Osteoblast (primary cell): ENCODE data around the gene COL25A1. TPM values are rescaled to one million over a fixed set of nuclear protein-coding genes. Genes with fewer than 3 reads are reported as not detected.
"Not testable (repeated sequence)": the region's sequence is repeated elsewhere in the genome, so short reads cannot be mapped to it uniquely, and the experiment has no call there.

Experiments used
- DNase-seq: peaks from one replicate; pipeline ENCODE4 v3.0.0; 2011; ENCODE audit warnings: low spot score, mixed read lengths; ENCODE audit not compliant: insufficient read length; ENCODE audit errors: missing footprints
- H2AFZ ChIP-seq: 2 replicates; pipeline ENCODE4 v1.6.0; 2011; ENCODE audit warnings: mild to moderate bottlenecking, low read length
- H3K27ac ChIP-seq: 2 replicates; pipeline ENCODE4 v1.5.1; 2011; ENCODE audit warnings: mild to moderate bottlenecking, low read depth, low read length, moderate library complexity
- H3K27me3 ChIP-seq: 2 replicates; pipeline ENCODE4 v1.6.0; 2012; ENCODE audit warnings: mild to moderate bottlenecking, control low read depth, inconsistent platforms, low read length, moderate library complexity; ENCODE audit not compliant: insufficient read depth
- H3K36me3 ChIP-seq: 2 replicates; pipeline ENCODE4 v1.5.1; 2011; ENCODE audit warnings: mild to moderate bottlenecking, low read length, control low read depth, moderate library complexity; ENCODE audit not compliant: insufficient read depth
- H3K4me1 ChIP-seq: 2 replicates; pipeline ENCODE4 v1.5.1; 2011; ENCODE audit warnings: mild to moderate bottlenecking, low read length, control low read depth, moderate library complexity; ENCODE audit not compliant: insufficient read depth
- H3K4me2 ChIP-seq: 2 replicates; pipeline ENCODE4 v1.6.0; 2011; ENCODE audit warnings: mild to moderate bottlenecking, low read length; ENCODE audit not compliant: insufficient read depth
- H3K4me3 ChIP-seq: fragments of 200-600 bp; sonication (generic); 3 replicates; pipeline ENCODE4 v1.5.1; 2012; ENCODE audit warnings: mild to moderate bottlenecking, low read length, inconsistent platforms; ENCODE audit not compliant: insufficient read depth
- H3K79me2 ChIP-seq: 2 replicates; pipeline ENCODE4 v1.6.0; 2012; ENCODE audit warnings: mild to moderate bottlenecking, low read length, control low read depth, inconsistent platforms; ENCODE audit not compliant: insufficient read depth
- H3K9me3 ChIP-seq: 2 replicates; pipeline ENCODE4 v1.5.1; 2011; ENCODE audit warnings: low read depth, low read length, control low read depth
- H4K20me1 ChIP-seq: 2 replicates; pipeline ENCODE4 v1.6.0; 2012; ENCODE audit warnings: mild to moderate bottlenecking, low read length, control low read depth; ENCODE audit not compliant: insufficient read depth
- total RNA-seq: library from RNA; depleted of rRNA; stranded (reverse); fragments of >200 nt; gene quantifications from 2 replicates; pipeline ENCODE4 v1.2.3, GENCODE V29; 2012
- TF ChIP-seq, protein P1 (sequence below): IDR thresholded peaks from 2 replicates; pipeline ENCODE4 v1.5.1; 2011; ENCODE audit warnings: mild to moderate bottlenecking, low read depth, low read length, moderate library complexity; ENCODE audit errors: extremely low read depth

COL25A1 gene
- total RNA-seq, 1 donor = 1.4 TPM

DNA sequence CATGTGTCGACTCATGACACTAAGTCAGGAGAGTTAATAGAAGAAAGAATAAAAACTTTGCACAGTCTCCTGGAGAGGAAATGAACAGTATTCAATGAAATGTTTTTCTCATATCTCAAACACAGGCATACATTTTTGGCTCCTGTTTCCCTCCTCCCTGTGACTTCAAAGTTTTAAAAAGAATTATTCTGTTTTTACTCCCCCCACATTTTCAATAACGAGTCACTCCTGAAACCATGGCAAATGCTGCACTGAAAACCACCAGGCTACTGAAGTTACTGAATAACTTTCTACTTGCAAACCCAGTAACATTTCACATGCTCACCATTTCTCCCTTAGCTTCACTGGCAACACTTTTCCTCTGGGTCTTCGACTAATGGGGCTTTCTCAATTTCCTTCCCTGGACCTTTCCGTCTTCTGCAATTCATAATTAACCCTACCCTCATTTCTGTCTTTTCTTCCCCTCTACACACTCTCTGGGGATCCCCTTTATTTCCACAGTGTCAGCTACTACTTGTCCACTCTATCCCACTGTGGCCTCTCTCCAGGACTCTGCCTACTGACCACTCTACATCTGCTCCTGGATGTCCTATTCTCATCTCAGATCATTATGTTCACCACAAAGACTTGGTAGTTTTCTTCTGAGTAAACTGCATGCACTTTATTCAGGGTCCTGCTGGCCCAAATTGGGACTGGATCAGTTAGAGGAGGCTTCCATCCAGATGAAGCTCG lies 313.8 kb downstream of the COL25A1 start:
- no peak overlapping the region for H2AFZ ChIP-seq
- no peak overlapping the region for H3K4me3 ChIP-seq
- H3K79me2 ChIP-seq = no peaks in the 10 kb centered on the region
- no peak overlapping the region for H3K4me2 ChIP-seq
- TF ChIP-seq, protein P1, sequence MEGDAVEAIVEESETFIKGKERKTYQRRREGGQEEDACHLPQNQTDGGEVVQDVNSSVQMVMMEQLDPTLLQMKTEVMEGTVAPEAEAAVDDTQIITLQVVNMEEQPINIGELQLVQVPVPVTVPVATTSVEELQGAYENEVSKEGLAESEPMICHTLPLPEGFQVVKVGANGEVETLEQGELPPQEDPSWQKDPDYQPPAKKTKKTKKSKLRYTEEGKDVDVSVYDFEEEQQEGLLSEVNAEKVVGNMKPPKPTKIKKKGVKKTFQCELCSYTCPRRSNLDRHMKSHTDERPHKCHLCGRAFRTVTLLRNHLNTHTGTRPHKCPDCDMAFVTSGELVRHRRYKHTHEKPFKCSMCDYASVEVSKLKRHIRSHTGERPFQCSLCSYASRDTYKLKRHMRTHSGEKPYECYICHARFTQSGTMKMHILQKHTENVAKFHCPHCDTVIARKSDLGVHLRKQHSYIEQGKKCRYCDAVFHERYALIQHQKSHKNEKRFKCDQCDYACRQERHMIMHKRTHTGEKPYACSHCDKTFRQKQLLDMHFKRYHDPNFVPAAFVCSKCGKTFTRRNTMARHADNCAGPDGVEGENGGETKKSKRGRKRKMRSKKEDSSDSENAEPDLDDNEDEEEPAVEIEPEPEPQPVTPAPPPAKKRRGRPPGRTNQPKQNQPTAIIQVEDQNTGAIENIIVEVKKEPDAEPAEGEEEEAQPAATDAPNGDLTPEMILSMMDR = no peak
- H3K36me3 ChIP-seq = no peaks in the 10 kb centered on the region
- no peaks in the 10 kb centered on the region for H3K27me3 ChIP-seq
- no peak overlapping the region for H3K27ac ChIP-seq
- no peaks in the 10 kb centered on the region for H3K9me3 ChIP-seq
- no peaks in the 10 kb centered on the region for H4K20me1 ChIP-seq
- no peak for DNase-seq
- peaks cover 12% of the 10 kb centered on the region for H3K4me1 ChIP-seq

DNA sequence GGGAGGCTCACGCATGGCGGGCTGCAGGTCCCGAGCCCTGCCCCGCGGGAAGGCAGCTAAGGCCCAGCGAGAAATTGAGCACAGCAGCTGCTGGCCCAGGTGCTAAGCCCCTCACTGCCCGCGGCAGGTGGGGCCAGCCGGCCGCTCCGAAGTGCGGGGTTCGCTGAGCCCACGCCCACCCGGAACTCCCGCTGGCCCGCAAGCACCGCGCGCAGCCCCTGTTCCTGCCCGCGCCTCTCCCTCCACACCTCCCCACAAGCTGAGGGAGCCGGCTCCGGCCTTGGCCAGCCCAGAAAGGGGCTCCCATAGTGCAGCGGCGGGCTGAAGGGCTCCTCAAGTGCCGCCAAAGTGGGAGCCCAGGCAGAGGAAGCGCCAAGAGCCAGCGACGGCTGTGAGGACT lies 318.0 kb downstream of the COL25A1 start:
- H3K79me2 ChIP-seq, DNase-seq, H3K27me3 ChIP-seq, H3K4me1 ChIP-seq, H2AFZ ChIP-seq, H3K27ac ChIP-seq, H3K4me2 ChIP-seq, H3K36me3 ChIP-seq, H3K4me3 ChIP-seq, H4K20me1 ChIP-seq, H3K9me3 ChIP-seq: not testable (repeated sequence)

DNA sequence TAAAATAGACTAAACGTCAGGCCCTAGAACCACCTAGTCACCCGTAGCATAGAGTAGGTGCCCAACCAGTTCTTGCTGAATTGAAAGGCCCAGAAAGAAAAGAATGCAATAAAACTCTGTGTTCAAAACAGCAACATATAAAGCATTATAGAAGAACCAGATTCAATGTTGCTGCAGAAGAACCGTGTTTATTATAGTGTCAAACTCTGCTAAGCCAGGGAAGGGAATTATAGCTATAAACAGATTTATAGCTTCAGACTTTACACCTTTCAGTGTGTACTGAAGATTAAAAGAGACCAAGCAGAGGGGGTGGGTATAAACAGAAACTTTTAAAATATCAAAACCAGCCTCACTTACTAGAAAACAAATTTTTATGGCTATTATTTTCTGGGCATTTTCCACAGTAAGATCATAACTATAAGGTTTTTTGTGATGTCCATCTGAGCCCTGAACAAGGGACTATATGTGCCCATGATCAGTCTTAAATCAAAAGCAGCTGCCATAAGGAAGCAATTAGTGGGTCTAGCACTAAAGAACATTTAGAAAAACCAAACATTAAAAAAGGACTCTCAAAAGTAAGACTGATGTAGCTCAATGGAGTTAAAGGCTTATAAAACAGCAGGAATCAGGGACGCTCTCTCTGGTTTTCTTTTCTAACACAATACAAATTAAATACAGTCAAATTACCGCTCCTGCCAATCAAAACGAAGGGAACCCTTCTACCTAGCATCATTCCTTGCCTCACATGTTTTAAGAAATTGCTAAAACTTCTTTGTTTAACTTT lies 319.9 kb downstream of the COL25A1 start:
- no peak overlapping the region for H3K27ac ChIP-seq
- TF ChIP-seq, protein P1 = no peak
- H2AFZ ChIP-seq = no peak overlapping the region
- H3K9me3 ChIP-seq = no peaks in the 10 kb centered on the region
- H3K4me1 ChIP-seq = peaks cover 2% of the 10 kb centered on the region
- H3K36me3 ChIP-seq = no peaks in the 10 kb centered on the region
- no peak overlapping the region for H3K4me2 ChIP-seq
- H4K20me1 ChIP-seq = no peaks in the 10 kb centered on the region
- no peak overlapping the region for H3K4me3 ChIP-seq
- no peak for DNase-seq
- H3K27me3 ChIP-seq = no peaks in the 10 kb centered on the region
- no peaks in the 10 kb centered on the region for H3K79me2 ChIP-seq

DNA sequence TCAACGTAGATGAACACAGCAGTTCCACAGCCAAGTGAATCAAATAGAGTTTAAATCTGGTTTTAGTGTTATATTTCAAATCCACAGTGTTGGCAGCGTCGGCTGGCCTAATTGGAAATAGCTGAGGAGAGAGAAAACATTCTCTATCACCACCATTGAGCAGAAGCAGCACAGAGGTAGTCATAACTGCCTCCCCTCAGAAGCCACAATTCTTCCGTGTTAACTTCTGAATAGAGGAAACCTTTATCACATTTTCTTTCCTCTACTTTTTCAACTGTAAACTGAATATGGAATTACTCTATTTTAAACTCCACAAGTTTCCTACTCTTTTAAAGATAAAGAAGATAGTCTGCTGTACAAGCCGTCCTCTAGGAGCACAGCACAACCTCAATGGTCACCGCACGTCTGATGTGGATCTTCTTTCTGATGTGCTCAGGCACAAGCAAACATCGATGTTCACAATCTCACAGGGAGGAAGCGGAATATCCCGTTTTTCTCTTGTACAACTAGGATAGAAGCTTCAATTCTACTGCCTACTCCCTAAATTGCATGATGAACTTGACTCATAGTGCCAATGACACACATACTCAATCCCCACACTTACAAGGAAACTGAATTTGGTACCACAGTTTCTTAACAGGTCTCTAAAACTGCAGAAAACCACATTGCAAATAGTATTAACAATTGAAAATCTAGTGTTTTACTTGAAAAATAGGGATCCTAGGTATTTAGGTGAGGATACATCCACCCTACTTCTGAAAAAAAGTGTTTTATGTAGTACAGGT lies 321.8 kb downstream of the COL25A1 start:
- H3K79me2 ChIP-seq = no peaks in the 10 kb centered on the region
- no peaks in the 10 kb centered on the region for H3K36me3 ChIP-seq
- no peak overlapping the region for H3K27ac ChIP-seq
- H3K4me1 ChIP-seq = no peaks in the 10 kb centered on the region
- TF ChIP-seq, protein P1 = no peak
- no peaks in the 10 kb centered on the region for H3K9me3 ChIP-seq
- no peak overlapping the region for H3K4me3 ChIP-seq
- DNase-seq = no peak
- no peaks in the 10 kb centered on the region for H3K27me3 ChIP-seq
- no peak overlapping the region for H3K4me2 ChIP-seq
- H4K20me1 ChIP-seq = no peaks in the 10 kb centered on the region
- no peak overlapping the region for H2AFZ ChIP-seq
